Activated naive CD4-positive, alpha-beta T cell treated with anti-CD3 and anti-CD28 coated beads for 36 hours (primary cell): ENCODE measurements around the gene NEB. TPM values are rescaled to one million over a fixed set of nuclear protein-coding genes. Genes with fewer than 3 reads are reported as not detected.

Experiments used
- CTCF ChIA-PET: fragments of 350-600 bp; sonication (Branson Sonifier 250); formaldehyde crosslinking; loops from one replicate; lab custom pipeline; 2021; ENCODE audit warnings: antibody characterized with exemption; lab: Charles Lee
- DNase-seq: peaks from one replicate; pipeline ENCODE4 v3.0.0-alpha.2; 2020
- H3K27ac Mint-ChIP-seq: one replicate; pipeline ENCODE4 v1.8.0; 2021; ENCODE audit warnings: mild to moderate bottlenecking, mixed read lengths
- H3K27me3 Mint-ChIP-seq: one replicate; pipeline ENCODE4 v1.8.0; 2021; ENCODE audit warnings: low read depth, mixed read lengths
- H3K36me3 Mint-ChIP-seq: one replicate; pipeline ENCODE4 v1.8.0; 2021; ENCODE audit warnings: low read depth, mixed read lengths
- H3K4me1 Mint-ChIP-seq: one replicate; pipeline ENCODE4 v1.8.0; 2021; ENCODE audit warnings: low read depth, mixed read lengths
- H3K4me3 Mint-ChIP-seq: one replicate; pipeline ENCODE4 v1.8.0; 2021; ENCODE audit warnings: mild to moderate bottlenecking, moderate library complexity, mixed read lengths
- H3K9me3 Mint-ChIP-seq: one replicate; pipeline ENCODE4 v1.8.0; 2021; ENCODE audit warnings: mixed read lengths
- intact Hi-C: fragments of 100-400 bp; cut with micrococcal nuclease; formaldehyde crosslinking; loops from one replicate; pipeline ENCODE4 v1.15.1; 2023
- total RNA-seq, 2 experiments: library from RNA; stranded (reverse); gene quantifications; one replicate each; pipeline ENCODE4 v1.2.3, GENCODE V29; 2021

The NEB gene
- total RNA-seq, 2 experiments from 2014 or later = 0.14 to 0.22 TPM

GRCh38 chr2:151472966-151473365 is 261.3 kb downstream of the NEB start:
- Mint-ChIP-seq H3K4me1 (peaks cover 7% of the 10 kb centered on the region), H3K36me3 (peaks cover 60% of the 10 kb centered on the region), H3K27me3 (no peaks in the 10 kb centered on the region), H3K27ac (no peak overlapping the region), H3K4me3 (no peak overlapping the region), H3K9me3 (peaks cover 2% of the 10 kb centered on the region)
- DNase-seq = no peak
- CTCF ChIA-PET = no interaction called here
- intact Hi-C loops = no loop called here

DNA sequence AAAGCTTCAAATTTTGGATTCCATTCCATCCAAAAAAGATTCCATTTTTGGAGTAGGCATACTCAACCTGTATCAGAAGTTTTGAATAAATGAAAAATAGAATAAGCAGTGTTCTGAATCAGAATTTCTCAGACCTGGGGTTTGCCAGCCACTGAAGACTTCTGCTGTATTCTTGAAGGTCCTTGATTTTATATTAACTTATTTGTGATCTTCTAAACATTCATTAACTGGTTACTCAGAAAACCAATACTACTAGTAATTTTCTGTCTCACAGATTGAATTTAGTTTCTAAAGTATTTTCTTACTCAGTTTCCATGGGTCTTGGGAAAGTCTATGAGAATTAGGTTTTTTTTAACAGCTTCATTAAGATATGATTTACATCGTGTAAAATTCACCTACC is 263.7 kb downstream of the NEB start:
- peaks cover 7% of the 10 kb centered on the region for H3K4me1 Mint-ChIP-seq
- DNase-seq = no peak
- no peak overlapping the region for H3K4me3 Mint-ChIP-seq
- H3K36me3 Mint-ChIP-seq = peaks cover 73% of the 10 kb centered on the region
- CTCF ChIA-PET = interaction anchor here (1.0 to 1.6 kb wide), 2 partner anchors 10 to 32 kb away, joined by 3 to 5 read pairs; no protein-coding TSS in a partner anchor
- H3K27me3 Mint-ChIP-seq = no peaks in the 10 kb centered on the region
- no peak overlapping the region for H3K27ac Mint-ChIP-seq
- intact Hi-C loops = no loop called here
- peaks cover 2% of the 10 kb centered on the region for H3K9me3 Mint-ChIP-seq

DNA sequence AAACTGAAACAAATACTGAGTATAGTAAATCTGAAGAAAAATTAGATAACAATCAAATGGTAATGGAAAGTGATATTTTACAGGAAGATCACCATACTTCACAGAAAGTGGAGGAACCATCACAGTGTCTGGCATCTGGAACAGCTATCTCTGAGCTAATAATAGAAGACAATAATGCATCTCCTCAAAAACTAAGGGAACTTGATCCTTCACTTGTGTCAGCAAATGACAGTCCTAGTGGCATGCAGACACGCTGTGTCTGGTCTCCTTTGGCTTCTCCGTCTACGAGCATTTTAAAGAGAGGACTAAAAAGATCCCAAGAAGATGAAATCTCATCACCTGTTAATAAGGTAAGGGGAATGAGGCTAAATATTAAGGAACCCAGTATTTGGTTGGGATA is 268.5 kb downstream of the NEB start:
- Mint-ChIP-seq H3K4me1 (peaks cover 2% of the 10 kb centered on the region), H3K36me3 (peaks cover 85% of the 10 kb centered on the region), H3K4me3 (no peak overlapping the region), H3K9me3 (no peaks in the 10 kb centered on the region), H3K27me3 (no peaks in the 10 kb centered on the region), H3K27ac (no peak overlapping the region)
- CTCF ChIA-PET = no interaction called here
- intact Hi-C loops = no loop called here
- no peak for DNase-seq

GRCh38 chr2:151459358-151459757 is 274.9 kb downstream of the NEB start:
- H3K27ac Mint-ChIP-seq = no peak overlapping the region
- H3K9me3 Mint-ChIP-seq = no peaks in the 10 kb centered on the region
- H3K4me1 Mint-ChIP-seq = no peaks in the 10 kb centered on the region
- H3K27me3 Mint-ChIP-seq = no peaks in the 10 kb centered on the region
- no peak for DNase-seq
- CTCF ChIA-PET = interaction anchor here (0.8 to 1.1 kb wide), 2 partner anchors 9 to 21 kb away, joined by 3 to 4 read pairs; no protein-coding TSS in a partner anchor
- intact Hi-C loops = loop anchor here (5.0 kb wide), 1 partner anchor 37 kb away; no protein-coding TSS in a partner anchor
- H3K4me3 Mint-ChIP-seq = no peak overlapping the region
- peaks cover 52% of the 10 kb centered on the region for H3K36me3 Mint-ChIP-seq

DNA sequence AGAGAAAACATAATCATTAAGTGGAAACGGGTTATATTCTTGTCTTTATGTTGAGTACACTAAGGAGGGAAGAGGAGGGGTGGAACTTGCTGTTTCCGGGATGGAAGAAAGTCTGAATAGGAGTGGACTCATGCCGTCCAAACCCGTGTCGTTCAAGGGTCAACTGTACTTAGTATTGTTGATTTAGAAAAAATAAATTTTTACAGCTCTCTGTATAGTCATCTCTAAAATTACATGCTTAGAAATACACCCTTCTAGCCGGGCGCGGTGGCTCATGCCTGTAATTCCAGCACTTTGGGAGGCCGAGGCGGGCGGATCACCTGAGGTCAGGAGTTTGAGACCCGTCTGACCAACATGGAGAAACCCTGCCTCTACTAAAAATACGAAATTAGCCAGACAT is 295.1 kb downstream of the NEB start:
- Mint-ChIP-seq H3K4me1 (peaks cover 2% of the 10 kb centered on the region), H3K9me3 (no peaks in the 10 kb centered on the region), H3K27ac (no peak overlapping the region), H3K27me3 (no peaks in the 10 kb centered on the region), H3K4me3 (no peak overlapping the region), H3K36me3 (peaks cover 44% of the 10 kb centered on the region)
- DNase-seq = no peak
- intact Hi-C loops = loop anchor here (5.0 kb wide), 1 partner anchor 1842 kb away; no protein-coding TSS in a partner anchor
- CTCF ChIA-PET = interaction anchor here (0.8 to 1.6 kb wide), 5 partner anchors 9 to 31 kb away, joined by 3 to 5 read pairs (median 4); no protein-coding TSS in a partner anchor

GRCh38 chr2:151438506-151438905 is 295.8 kb downstream of the NEB start:
- Mint-ChIP-seq H3K4me3 (no peak overlapping the region), H3K9me3 (no peaks in the 10 kb centered on the region), H3K36me3 (peaks cover 39% of the 10 kb centered on the region), H3K27ac (no peak overlapping the region), H3K27me3 (no peaks in the 10 kb centered on the region), H3K4me1 (peaks cover 2% of the 10 kb centered on the region)
- intact Hi-C loops = loop anchor here (5.0 kb wide), 1 partner anchor 1841 kb away; no protein-coding TSS in a partner anchor
- CTCF ChIA-PET = interaction anchor here (0.6 to 1.6 kb wide), 8 partner anchors 10 to 118 kb away, joined by 3 to 5 read pairs (median 4); no protein-coding TSS in a partner anchor
- DNase-seq = no peak

GRCh38 chr2:151437630-151438029 is 296.6 kb downstream of the NEB start:
- peaks cover 2% of the 10 kb centered on the region for H3K4me1 Mint-ChIP-seq
- H3K27ac Mint-ChIP-seq = no peak overlapping the region
- CTCF ChIA-PET = interaction anchor here (0.7 to 1.7 kb wide), 11 partner anchors 8 to 1239 kb away, joined by 3 to 9 read pairs (median 4); no protein-coding TSS in a partner anchor
- peaks cover 41% of the 10 kb centered on the region for H3K36me3 Mint-ChIP-seq
- H3K4me3 Mint-ChIP-seq = no peak overlapping the region
- intact Hi-C loops = loop anchor here (5.0 kb wide), 1 partner anchor 1840 kb away; no protein-coding TSS in a partner anchor
- no peak for DNase-seq
- no peaks in the 10 kb centered on the region for H3K27me3 Mint-ChIP-seq
- H3K9me3 Mint-ChIP-seq = no peaks in the 10 kb centered on the region

Other genes with a start within 250 kb of the NEB start
- gene ARL5A, start 93.9 kb upstream of the NEB start, total RNA-seq = 10 to 100 TPM; 40.6 to 43.7 TPM